ENCODE measurements around the gene PTPN3. TPM values are rescaled to one million over a fixed set of nuclear protein-coding genes. Genes with fewer than 3 reads are reported as not detected.

PTPN3 gene
- total RNA-seq, 2 donors from 2014 or later, result 16.9 to 20.3 TPM

- H3K4me3 ChIP-seq, result no peak overlapping the region
- H3K36me3 ChIP-seq, result peaks cover 14% of the 10 kb centered on the region
- ATAC-seq (ENCODE audit: insufficient number of reproducible peaks, low FRiP score, low read depth) (no peak), DNase-seq (ENCODE audit: low spot score) (no peak)
- H3K4me1 ChIP-seq (ENCODE audit: control insufficient read depth in 1 of 2, low read depth in 2 of 2), result no peaks in the 10 kb centered on the region
- no peak for TF ChIP-seq CTCF (IDR thresholded peaks at IDR 0.05)
- no peaks in the 10 kb centered on the region for H3K9me3 ChIP-seq
- H3K27ac ChIP-seq, result no peak overlapping the region
- no peaks in the 10 kb centered on the region for H3K27me3 ChIP-seq (replicated peaks; ENCODE audit: insufficient read depth)
These were observed 39.5 kb downstream of the PTPN3 start for GRCh38 chr9:109458453-109459211.

- DNase-seq (ENCODE audit: low spot score) (no peak), ATAC-seq (ENCODE audit: insufficient number of reproducible peaks, low FRiP score, low read depth) (no peak)
- Histone ChIP-seq H3K27me3 (replicated peaks; ENCODE audit: insufficient read depth) (no peaks in the 10 kb centered on the region), H3K4me3 (no peak overlapping the region), H3K36me3 (peaks cover 16% of the 10 kb centered on the region), H3K27ac (no peak overlapping the region), H3K4me1 (ENCODE audit: control insufficient read depth in 1 of 2, low read depth in 2 of 2) (no peaks in the 10 kb centered on the region), H3K9me3 (no peaks in the 10 kb centered on the region)
- no peak for TF ChIP-seq CTCF (IDR thresholded peaks at IDR 0.05)
These were observed 41.3 kb downstream of the PTPN3 start for GRCh38 chr9:109456811-109457210.

GRCh38 chr9:109455861-109456260 lies 42.2 kb downstream of the PTPN3 start:
- Histone ChIP-seq H3K36me3 (peaks cover 16% of the 10 kb centered on the region), H3K4me3 (no peak overlapping the region), H3K27ac (no peak overlapping the region), H3K9me3 (no peaks in the 10 kb centered on the region), H3K4me1 (ENCODE audit: control insufficient read depth in 1 of 2, low read depth in 2 of 2) (no peaks in the 10 kb centered on the region), H3K27me3 (replicated peaks; ENCODE audit: insufficient read depth) (no peaks in the 10 kb centered on the region)
- DNase-seq (ENCODE audit: low spot score) (no peak), ATAC-seq (ENCODE audit: insufficient number of reproducible peaks, low FRiP score, low read depth) (no peak)
- TF ChIP-seq CTCF (IDR thresholded peaks at IDR 0.05), result no peak

GRCh38 chr9:109455391-109455790 lies 42.7 kb downstream of the PTPN3 start:
- no peak overlapping the region for H3K27ac ChIP-seq
- no peak for ATAC-seq (ENCODE audit: insufficient number of reproducible peaks, low FRiP score, low read depth)
- no peak for TF ChIP-seq CTCF (IDR thresholded peaks at IDR 0.05)

GRCh38 chr9:109454601-109455155 lies 43.4 kb downstream of the PTPN3 start:
- DNase-seq (ENCODE audit: low spot score), result no peak
- no peak for ATAC-seq (ENCODE audit: insufficient number of reproducible peaks, low FRiP score, low read depth)
- Histone ChIP-seq H3K36me3 (peaks cover 16% of the 10 kb centered on the region), H3K9me3 (no peaks in the 10 kb centered on the region), H3K4me3 (no peak overlapping the region), H3K4me1 (ENCODE audit: control insufficient read depth in 1 of 2, low read depth in 2 of 2) (no peaks in the 10 kb centered on the region), H3K27ac (no peak overlapping the region), H3K27me3 (replicated peaks; ENCODE audit: insufficient read depth) (no peaks in the 10 kb centered on the region)
- TF ChIP-seq CTCF (IDR thresholded peaks at IDR 0.05), result no peak

More at GRCh38 chr9:109455391-109455790, 42.7 kb downstream of the PTPN3 start:
- Histone ChIP-seq H3K4me1 (ENCODE audit: control insufficient read depth in 1 of 2, low read depth in 2 of 2) (no peaks in the 10 kb centered on the region), H3K4me3 (no peak overlapping the region), H3K27me3 (replicated peaks; ENCODE audit: insufficient read depth) (no peaks in the 10 kb centered on the region), H3K36me3 (peaks cover 16% of the 10 kb centered on the region), H3K9me3 (no peaks in the 10 kb centered on the region)
- no peak for DNase-seq (ENCODE audit: low spot score)
